Suprapubic skin (tissue), 4 donors: ENCODE measurements around the gene CATSPERB. TPM values are rescaled to one million over a fixed set of nuclear protein-coding genes. Genes with fewer than 3 reads are reported as not detected.

Experiments used
- DNase-seq, 2 donors: peaks; one replicate each; pipeline ENCODE4 v3.0.0-alpha.2; 2019; ENCODE audit warnings: low spot score in 2 of 2
- H3K27ac ChIP-seq: fragments of 200-600 bp; sonication (generic); one replicate; pipeline ENCODE4 v1.5.1; 2019
- H3K27me3 ChIP-seq: fragments of 200-600 bp; sonication (generic); one replicate; pipeline ENCODE4 v1.5.1; 2019
- H3K36me3 ChIP-seq: fragments of 200-600 bp; sonication (generic); one replicate; pipeline ENCODE4 v1.5.1; 2019
- H3K4me1 ChIP-seq: fragments of 200-600 bp; sonication (generic); one replicate; pipeline ENCODE4 v1.5.1; 2019
- H3K4me3 ChIP-seq: fragments of 200-600 bp; sonication (generic); one replicate; pipeline ENCODE4 v1.5.1; 2019; ENCODE audit warnings: mild to moderate bottlenecking
- H3K9me3 ChIP-seq: fragments of 200-600 bp; sonication (generic); one replicate; pipeline ENCODE4 v1.5.1; 2019
- EP300 ChIP-seq: sonication (generic); formaldehyde crosslinking; IDR thresholded peaks from one replicate; pipeline ENCODE4 v1.6.1; 2017; ENCODE audit warnings: antibody characterized with exemption
- POLR2A ChIP-seq, 2 donors: fragments of 450-650 bp; IDR thresholded peaks; one replicate each; pipeline ENCODE4 v1.6.1; 2017; ENCODE audit warnings: antibody characterized with exemption in 2 of 2, mild to moderate bottlenecking in 2 of 2, moderate library complexity in 2 of 2
- POLR2AphosphoS5 ChIP-seq, 3 donors: sonication (generic); formaldehyde crosslinking; IDR thresholded peaks; one replicate each; pipeline ENCODE4 v1.6.1; 2017; ENCODE audit warnings: antibody characterized with exemption in 3 of 3
- WGBS: methylation state at CpG from one replicate; pipeline ENCODE4 v1.1.5; 2018; 5-methylcytosine and 5-hydroxymethylcytosine counted together
- total RNA-seq, 4 donors: library from RNA; depleted of rRNA; stranded (reverse); fragments of >200 nt; gene quantifications; one replicate each; pipeline ENCODE4 v1.1.0, GENCODE V29; 2016
- TF ChIP-seq, protein P1 (sequence below), 2 donors: fragments of 200-600 bp in 1 of 2; fragments of 450-650 bp in 1 of 2; sonication (generic) in 1 of 2; IDR thresholded peaks; one replicate each; pipeline ENCODE4 v1.5.1; 2016 to 2019; ENCODE audit warnings: antibody characterized with exemption in 2 of 2, mild to moderate bottlenecking in 1 of 2, moderate library complexity in 1 of 2

The CATSPERB gene
- total RNA-seq, 4 donors from 2014 or later, result 0.16 to 1.3 (median 0.48) TPM

DNA sequence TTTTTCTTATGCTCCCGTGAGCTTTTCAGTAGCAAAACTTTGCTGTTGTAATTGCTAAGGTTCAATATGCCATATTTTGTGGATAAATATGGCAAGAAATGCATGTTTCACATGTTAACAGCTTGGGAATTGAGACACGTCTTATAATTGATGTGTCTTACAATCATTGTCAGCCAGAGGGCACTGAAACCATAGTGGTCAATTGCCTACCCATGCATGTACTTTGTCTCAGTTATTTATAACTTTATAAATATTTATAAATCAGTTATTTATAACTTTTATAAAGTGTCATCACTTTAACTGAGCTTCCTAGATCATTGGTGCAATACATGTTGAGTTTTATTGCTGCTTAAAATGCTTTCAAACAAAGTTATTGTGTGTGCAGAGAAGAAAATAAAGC, 82.0 kb downstream of the CATSPERB start:
- no peak overlapping the region for H3K27ac ChIP-seq
- no peaks in the 10 kb centered on the region for H3K27me3 ChIP-seq
- 8% methylated on average over 2 of the region's 2 CpGs for WGBS
- TF ChIP-seq EP300, result no peak
- TF ChIP-seq, protein P1, sequence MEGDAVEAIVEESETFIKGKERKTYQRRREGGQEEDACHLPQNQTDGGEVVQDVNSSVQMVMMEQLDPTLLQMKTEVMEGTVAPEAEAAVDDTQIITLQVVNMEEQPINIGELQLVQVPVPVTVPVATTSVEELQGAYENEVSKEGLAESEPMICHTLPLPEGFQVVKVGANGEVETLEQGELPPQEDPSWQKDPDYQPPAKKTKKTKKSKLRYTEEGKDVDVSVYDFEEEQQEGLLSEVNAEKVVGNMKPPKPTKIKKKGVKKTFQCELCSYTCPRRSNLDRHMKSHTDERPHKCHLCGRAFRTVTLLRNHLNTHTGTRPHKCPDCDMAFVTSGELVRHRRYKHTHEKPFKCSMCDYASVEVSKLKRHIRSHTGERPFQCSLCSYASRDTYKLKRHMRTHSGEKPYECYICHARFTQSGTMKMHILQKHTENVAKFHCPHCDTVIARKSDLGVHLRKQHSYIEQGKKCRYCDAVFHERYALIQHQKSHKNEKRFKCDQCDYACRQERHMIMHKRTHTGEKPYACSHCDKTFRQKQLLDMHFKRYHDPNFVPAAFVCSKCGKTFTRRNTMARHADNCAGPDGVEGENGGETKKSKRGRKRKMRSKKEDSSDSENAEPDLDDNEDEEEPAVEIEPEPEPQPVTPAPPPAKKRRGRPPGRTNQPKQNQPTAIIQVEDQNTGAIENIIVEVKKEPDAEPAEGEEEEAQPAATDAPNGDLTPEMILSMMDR (IDR thresholded peaks at IDR 0.05), result peak in 1 of 2 donors; percentile 44
- no peak overlapping the region for H3K4me3 ChIP-seq
- DNase-seq, result no peak
- H3K4me1 ChIP-seq, result no peaks in the 10 kb centered on the region
- H3K9me3 ChIP-seq, result no peaks in the 10 kb centered on the region
- no peaks in the 10 kb centered on the region for H3K36me3 ChIP-seq

DNA sequence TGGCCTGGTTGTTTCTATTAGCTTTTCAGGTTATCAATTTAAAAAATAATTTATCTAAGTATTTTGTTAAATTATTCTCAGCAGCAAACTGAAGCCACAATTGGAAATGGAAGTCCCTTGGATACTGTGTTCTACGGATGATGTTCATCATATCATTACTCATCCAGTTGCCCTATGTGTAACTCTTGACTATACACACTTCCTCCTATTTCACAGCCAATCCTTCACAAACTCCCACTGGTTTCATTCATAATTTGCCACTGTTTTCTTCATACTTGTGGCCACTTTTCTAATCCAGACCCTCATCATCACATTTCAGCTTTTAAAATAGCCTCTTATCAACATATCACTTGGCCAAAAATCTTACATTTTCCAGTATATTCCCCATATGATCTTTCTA, 84.0 kb downstream of the CATSPERB start:
- Histone ChIP-seq H3K4me1 (no peaks in the 10 kb centered on the region), H3K9me3 (no peaks in the 10 kb centered on the region), H3K27me3 (no peaks in the 10 kb centered on the region), H3K27ac (no peak overlapping the region), H3K36me3 (no peaks in the 10 kb centered on the region), H3K4me3 (no peak overlapping the region)
- 85% methylated on average over 1 of the region's 1 CpG for WGBS
- no peak for DNase-seq
- TF ChIP-seq POLR2A (IDR thresholded peaks at IDR 0.05), result no peak
- TF ChIP-seq, protein P1 (IDR thresholded peaks at IDR 0.05), result no peak
- no peak for TF ChIP-seq POLR2AphosphoS5 (IDR thresholded peaks at IDR 0.05)

DNA sequence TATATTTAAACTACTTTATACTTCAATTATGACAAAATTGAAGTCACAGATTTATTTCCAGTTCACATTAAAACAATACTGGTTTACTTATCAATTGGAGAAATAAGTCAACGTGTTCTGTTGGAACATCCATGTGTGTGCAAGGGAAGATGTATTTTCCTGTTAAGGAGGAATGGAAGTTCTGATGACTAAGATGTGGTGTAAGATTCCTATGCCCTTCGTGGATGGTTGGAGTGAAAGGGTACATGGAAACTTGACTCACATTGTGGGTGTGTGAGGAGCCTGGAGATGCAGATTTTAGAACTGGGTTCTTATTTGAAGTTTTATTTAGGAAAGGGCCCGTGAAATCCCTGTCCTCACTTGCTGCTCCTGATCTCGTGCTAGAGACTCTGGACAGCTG, 95.3 kb downstream of the CATSPERB start:
- DNase-seq, result no peak
- Histone ChIP-seq H3K4me3 (no peak overlapping the region), H3K9me3 (no peaks in the 10 kb centered on the region), H3K36me3 (no peaks in the 10 kb centered on the region), H3K4me1 (no peaks in the 10 kb centered on the region), H3K27ac (no peak overlapping the region), H3K27me3 (no peaks in the 10 kb centered on the region)
- 71% methylated on average over 4 of the region's 4 CpGs for WGBS
- TF ChIP-seq EP300, result no peak
- TF ChIP-seq POLR2AphosphoS5 (IDR thresholded peaks at IDR 0.05), result no peak
- no peak for TF ChIP-seq POLR2A (IDR thresholded peaks at IDR 0.05)
- TF ChIP-seq, protein P1 (IDR thresholded peaks at IDR 0.05), result no peak

DNA sequence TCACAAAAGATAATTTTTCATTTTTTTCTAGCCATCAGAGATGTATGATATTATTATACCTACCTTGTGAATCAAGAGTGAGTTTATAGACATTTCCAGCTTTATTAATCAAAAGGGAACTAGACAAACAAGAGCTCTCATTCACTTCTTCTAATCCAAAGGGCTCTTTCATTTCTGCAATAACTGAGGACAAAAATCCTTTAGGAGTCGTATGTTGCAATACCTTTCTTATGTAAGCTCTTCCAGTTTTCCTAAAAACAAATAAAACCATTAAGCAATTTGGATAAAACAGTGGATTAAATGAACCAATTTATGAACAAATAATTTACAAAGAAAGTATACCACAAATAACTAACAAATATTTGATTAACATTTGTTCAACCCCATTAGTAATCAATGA, 107.1 kb downstream of the CATSPERB start:
- no peak overlapping the region for H3K27ac ChIP-seq
- no peaks in the 10 kb centered on the region for H3K4me1 ChIP-seq
- no peaks in the 10 kb centered on the region for H3K36me3 ChIP-seq
- no peaks in the 10 kb centered on the region for H3K27me3 ChIP-seq
- H3K9me3 ChIP-seq, result no peaks in the 10 kb centered on the region
- WGBS, result 88% methylated on average over 1 of the region's 1 CpG
- no peak overlapping the region for H3K4me3 ChIP-seq
- DNase-seq, result no peak
- no peak for TF ChIP-seq POLR2AphosphoS5 (IDR thresholded peaks at IDR 0.05)
- TF ChIP-seq POLR2A (IDR thresholded peaks at IDR 0.05), result no peak
- no peak for TF ChIP-seq EP300
- TF ChIP-seq, protein P1 (IDR thresholded peaks at IDR 0.05), result no peak

DNA sequence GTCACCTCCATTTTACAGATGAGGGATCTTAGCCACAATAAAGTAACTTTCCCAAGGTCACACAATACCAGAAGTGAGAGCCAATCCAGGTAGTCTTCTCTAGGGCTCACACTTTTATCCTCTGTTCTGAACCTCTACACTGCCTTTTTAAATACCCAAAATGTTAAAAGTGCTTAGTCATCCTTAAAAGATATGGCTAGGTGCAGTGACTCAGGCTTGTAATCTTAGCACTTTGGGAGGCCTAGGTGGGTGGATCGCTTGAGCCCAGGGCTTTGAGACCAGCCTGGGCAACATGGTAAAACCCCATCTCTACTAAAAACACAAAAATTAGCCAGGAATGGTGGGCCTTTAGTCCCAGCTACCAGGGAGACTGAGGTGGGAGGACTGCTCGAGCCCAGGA, 117.7 kb downstream of the CATSPERB start:
- H3K4me3 ChIP-seq, result no peak overlapping the region
- no peak overlapping the region for H3K27ac ChIP-seq
- H3K36me3 ChIP-seq, result no peaks in the 10 kb centered on the region
- DNase-seq, result no peak
- no peak for TF ChIP-seq POLR2AphosphoS5 (IDR thresholded peaks at IDR 0.05)
- no peak for TF ChIP-seq POLR2A (IDR thresholded peaks at IDR 0.05)
- TF ChIP-seq, protein P1 (IDR thresholded peaks at IDR 0.05), result no peak
- no peak for TF ChIP-seq EP300
- no peaks in the 10 kb centered on the region for H3K9me3 ChIP-seq
- H3K4me1 ChIP-seq, result no peaks in the 10 kb centered on the region
- WGBS, result 43% methylated on average over 2 of the region's 2 CpGs
- H3K27me3 ChIP-seq, result no peaks in the 10 kb centered on the region
